ENCODE measurements around the gene JPH3.
"Not testable (repeated sequence)": the region's sequence is repeated elsewhere in the genome, so short reads cannot be mapped to it uniquely, and the experiment has no call there.

The JPH3 gene

GRCh38 chr16:87712184-87712762 is 110.0 kb downstream of the JPH3 start:
- no peak for TF ChIP-seq CTCF (IDR thresholded peaks at IDR 0.05; ENCODE audit: borderline replicate concordance, insufficient read depth, low read depth, low read length)
- no peak overlapping the region for H3K4me3 ChIP-seq (ENCODE audit: low read depth, low read length)

DNA sequence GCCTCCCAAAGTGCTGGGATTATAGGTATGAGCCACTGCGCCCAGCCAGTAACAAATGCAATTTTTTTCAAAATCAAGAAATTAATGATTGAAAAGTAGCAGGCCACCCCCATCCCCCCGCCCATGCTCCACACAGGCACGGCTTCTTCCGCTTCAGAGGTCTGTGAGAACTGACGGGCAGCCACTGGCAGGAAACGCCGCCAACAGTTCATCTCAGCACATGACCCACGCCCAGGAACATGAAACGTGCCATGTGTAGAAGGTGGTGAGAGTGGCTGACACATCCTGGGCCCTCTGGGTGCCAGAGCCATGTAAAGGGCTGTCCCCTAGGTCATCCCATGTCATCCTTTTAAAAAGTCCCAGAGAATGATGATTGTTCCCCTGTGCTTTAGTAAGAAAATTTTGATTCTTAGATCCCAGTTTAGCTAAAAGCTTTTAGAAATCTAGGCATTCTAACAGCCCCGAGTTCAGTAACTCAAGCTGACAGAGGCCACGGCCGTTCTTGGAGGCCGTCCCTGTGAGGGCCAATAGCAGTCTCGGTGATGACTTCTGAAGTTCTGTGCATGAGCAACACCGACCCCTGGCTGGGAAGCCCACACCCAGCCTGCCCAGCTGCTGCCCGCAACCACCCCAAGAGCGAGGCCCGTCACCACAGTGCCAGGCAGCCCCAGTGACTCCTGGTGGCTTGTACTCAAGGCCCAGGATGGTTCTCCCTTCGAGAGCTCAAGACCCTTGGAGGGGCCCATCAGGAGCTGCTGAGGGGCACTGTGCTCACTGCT is 111.3 kb downstream of the JPH3 start:
- TF ChIP-seq CTCF (IDR thresholded peaks at IDR 0.05; ENCODE audit: borderline replicate concordance, insufficient read depth, low read depth, low read length), result no peak
- H3K4me3 ChIP-seq (ENCODE audit: low read depth, low read length), result no peak overlapping the region

DNA sequence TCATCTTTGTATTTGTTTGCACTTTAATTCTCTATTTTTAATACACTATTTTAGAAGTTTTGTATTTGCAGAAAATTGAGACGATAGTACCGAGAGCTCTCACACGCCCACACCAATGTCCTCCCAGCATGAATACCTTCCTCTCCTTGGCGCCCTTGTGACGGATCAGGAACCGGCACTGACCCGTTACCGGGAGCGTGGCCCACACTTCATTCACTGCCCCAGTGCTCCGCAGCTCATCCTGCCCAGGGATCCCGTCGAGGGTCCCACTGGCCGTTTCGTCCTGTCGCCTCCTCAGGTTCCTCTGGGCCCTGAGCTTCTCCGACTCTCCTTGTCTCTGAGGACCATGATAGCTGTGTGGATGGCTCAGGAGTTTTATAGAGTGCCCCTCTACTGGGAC is 112.9 kb downstream of the JPH3 start:
- TF ChIP-seq CTCF (IDR thresholded peaks at IDR 0.05; ENCODE audit: borderline replicate concordance, insufficient read depth, low read depth, low read length), result no peak
- no peak overlapping the region for H3K4me3 ChIP-seq (ENCODE audit: low read depth, low read length)

GRCh38 chr16:87715658-87716057 is 113.3 kb downstream of the JPH3 start:
- no peak overlapping the region for H3K4me3 ChIP-seq (ENCODE audit: low read depth, low read length)
- no peak for TF ChIP-seq CTCF (IDR thresholded peaks at IDR 0.05; ENCODE audit: borderline replicate concordance, insufficient read depth, low read depth, low read length)

DNA sequence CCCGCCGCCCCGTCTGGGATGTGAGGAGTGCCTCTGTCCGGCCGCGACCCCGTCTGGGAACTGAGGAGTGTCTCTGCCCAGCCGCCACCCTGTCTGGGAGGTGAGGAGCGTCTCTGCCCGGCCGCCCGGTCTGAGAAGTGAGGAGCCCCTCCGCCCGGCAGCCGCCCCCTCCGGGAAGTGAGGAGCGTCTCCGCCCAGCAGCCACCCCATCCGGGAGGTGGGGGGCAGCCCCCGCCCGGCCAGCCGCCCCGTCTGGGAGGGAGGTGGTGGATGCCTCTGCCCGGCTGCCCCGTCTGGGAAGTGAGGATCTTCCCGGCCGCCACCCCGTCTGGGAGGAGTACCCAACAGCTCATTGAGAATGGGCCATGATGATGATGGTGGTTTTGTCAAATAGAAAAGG is 116.5 kb downstream of the JPH3 start:
- not testable (repeated sequence) for H3K4me3 ChIP-seq (ENCODE audit: low read depth, low read length)

GRCh38 chr16:87720446-87720845 is 118.1 kb downstream of the JPH3 start:
- no peak overlapping the region for H3K4me3 ChIP-seq (ENCODE audit: low read depth, low read length)
- no peak for TF ChIP-seq CTCF (IDR thresholded peaks at IDR 0.05; ENCODE audit: borderline replicate concordance, insufficient read depth, low read depth, low read length)

- TF ChIP-seq CTCF (IDR thresholded peaks at IDR 0.05; ENCODE audit: borderline replicate concordance, insufficient read depth, low read depth, low read length), result no peak
- H3K4me3 ChIP-seq (ENCODE audit: low read depth, low read length), result no peak overlapping the region
Measured at GRCh38 chr16:87721622-87722585, 119.6 kb downstream of the JPH3 start.

Data from GM12875 (cell line).